ENCODE data around the gene TSTD1.

GRCh38 chr1:161054232-161054631 lies 15.5 kb upstream of the TSTD1 start:
- TF ChIP-seq CTCF (IDR thresholded peaks at IDR 0.05; ENCODE audit: control extremely low read depth in 1 of 3, insufficient read depth in 1 of 3, low read depth in 1 of 3, low read length in 3 of 3) (no peak), ZNF274 (IDR thresholded peaks at IDR 0.05; ENCODE audit: borderline replicate concordance, extremely low read depth, low read length) (no peak), GTF2F1 (IDR thresholded peaks at IDR 0.05; ENCODE audit: borderline replicate concordance, low read depth, low read length) (no peak), RAD21 (IDR thresholded peaks at IDR 0.05 in 1 of 2, conservative IDR thresholded peaks at IDR 0.05 in 1 of 2; ENCODE audit: low read depth in 2 of 2, low read length in 2 of 2) (no peak), GABPA (IDR thresholded peaks at IDR 0.05; ENCODE audit: borderline replicate concordance, insufficient read depth, low read length) (no peak), EP300 (IDR thresholded peaks at IDR 0.05; ENCODE audit: borderline replicate concordance in 1 of 2, low read depth in 2 of 2, low read length in 2 of 2) (no peak), USF2 (IDR thresholded peaks at IDR 0.05; ENCODE audit: low read length) (no peak), SIN3A (conservative IDR thresholded peaks at IDR 0.05 in 1 of 2, IDR thresholded peaks at IDR 0.05 in 1 of 2; ENCODE audit: low read depth in 1 of 2, low read length in 2 of 2) (no peak), POLR2A (IDR thresholded peaks at IDR 0.05; ENCODE audit: control extremely low read depth in 1 of 2, low read depth in 2 of 2, low read length in 2 of 2) (no peak)

All from H1 (cell line).